UCSD-AML1 (cell line): Measurements from ENCODE around the gene IQCE.
"Not testable (repeated sequence)": the region's sequence is repeated elsewhere in the genome, so short reads cannot be mapped to it uniquely, and the experiment has no call there.

Experiments
- DNase-seq: peaks from one replicate; lab custom pipeline; 2025; ENCODE audit not compliant: unreplicated experiment; lab: John Stamatoyannopoulos, UW

Gene IQCE

DNA sequence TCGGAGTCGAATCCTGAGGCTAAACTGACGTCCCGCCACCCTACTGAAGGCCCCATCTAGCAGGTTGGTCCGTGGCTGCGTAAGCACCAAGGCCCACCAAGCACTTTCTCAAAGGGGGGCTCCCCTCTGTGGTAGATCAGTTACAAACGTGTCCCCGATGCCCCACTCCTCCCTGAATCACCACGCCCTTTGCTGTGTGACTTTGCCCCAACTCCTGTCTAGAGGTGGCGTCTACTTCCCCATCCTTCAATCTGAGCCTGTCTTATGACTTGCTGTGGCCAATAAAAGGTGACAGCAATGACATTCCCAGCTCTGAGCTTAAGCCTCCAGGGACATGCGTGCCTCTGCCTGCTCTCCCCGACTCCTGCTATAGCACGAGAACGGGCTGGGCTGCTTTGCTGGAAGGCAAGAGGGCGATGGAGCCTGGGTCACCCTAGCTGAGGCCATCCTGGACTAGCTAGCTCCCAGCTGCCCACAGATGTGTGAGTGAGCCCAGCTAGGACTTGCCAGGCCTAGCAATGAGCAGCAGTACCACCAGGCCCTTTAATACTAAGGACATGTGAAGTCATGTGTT lies 26.5 kb upstream of the IQCE start:
- DNase-seq: not testable (repeated sequence)

DNA sequence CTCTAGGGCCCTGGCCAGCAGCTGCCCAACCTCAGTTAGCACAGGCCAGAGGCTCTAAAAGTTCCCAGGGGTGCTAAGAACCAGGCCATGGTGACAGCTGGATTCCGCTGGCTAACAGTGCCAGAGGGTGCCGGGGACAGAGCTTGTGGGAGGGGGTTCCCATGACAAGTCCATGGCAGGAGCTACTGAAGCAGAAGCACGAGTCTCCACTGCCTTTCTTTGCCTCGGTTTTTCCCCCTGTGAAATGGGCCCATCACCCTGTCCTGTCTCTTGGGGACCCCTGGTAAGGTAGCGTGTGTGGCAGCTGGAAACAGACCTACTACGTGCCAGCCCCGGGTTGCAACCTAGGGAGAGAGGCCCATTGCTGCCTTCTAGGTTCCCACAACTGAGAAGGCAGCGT lies 26.0 kb upstream of the IQCE start:
- DNase-seq: not testable (repeated sequence)

DNA sequence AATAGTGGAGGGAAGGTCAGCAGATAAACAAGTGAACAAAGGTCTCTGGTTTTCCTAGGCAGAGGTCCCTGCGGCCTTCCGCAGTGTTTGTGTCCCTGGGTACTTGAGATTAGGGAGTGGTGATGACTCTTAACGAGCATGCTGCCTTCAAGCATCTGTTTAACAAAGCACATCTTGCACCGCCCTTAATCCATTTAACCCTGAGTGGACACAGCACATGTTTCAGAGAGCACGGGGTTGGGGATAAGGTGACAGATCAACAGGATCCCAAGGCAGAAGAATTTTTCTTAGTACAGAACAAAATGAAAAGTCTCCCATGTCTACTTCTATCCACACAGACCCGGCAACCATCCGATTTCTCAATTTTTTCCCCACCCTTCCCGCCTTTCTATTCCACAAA lies 25.2 kb upstream of the IQCE start:
- not testable (repeated sequence) for DNase-seq

DNA sequence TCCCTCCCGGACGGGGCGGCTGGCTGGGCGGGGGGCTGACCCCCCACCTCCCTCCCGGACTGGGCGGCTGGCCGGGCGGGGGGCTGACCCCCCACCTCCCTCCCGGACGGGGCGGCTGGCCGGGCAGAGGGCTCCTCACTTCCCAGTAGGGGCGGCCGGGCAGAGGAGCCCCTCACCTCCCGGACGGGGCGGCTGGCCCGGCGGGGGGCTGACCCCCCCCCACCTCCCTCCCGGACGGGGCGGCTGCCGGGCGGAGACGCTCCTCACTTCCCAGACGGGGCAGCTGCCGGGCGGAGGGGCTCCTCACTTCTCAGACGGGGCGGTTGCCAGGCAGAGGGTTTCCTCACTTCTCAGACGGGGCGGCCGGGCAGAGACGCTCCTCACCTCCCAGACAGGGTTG lies 24.6 kb upstream of the IQCE start:
- DNase-seq: not testable (repeated sequence)

DNA sequence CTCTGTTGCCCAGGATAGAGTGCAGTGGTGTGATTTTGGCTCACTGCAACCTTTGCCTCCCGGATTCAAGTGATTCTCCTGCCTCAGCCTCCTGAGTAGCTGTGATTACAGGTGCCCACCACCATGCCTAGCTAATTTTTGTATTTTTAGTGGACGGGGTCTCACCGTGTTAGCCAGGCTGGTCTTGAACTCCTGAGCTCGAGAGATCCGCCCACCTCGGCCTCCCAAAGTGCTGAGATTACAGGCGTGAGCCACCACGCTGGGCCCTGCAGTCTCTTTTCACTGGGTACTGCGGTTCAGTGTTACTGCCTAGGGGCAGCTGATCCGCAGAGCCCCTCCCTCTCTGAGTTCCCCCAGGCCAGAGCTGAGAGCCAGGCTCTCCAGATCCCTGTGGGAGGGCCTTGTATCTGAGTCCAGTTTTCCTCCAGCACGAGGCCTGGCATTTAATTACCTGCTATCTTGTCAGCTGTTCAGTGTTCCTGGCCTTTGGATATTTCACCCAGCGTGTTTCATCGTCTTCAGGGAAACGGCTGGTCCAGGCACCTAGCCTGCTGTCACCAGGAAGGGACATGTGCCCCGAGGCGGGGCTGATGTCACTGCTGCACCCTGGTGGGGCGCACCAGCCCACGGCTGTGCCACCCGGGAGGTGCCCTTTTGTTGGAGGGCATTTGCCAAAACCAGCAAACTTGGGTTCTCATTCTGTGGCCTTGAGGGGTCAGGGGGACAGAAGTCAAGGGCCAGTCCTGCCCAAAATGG lies 22.7 kb upstream of the IQCE start:
- DNase-seq: not testable (repeated sequence)

DNA sequence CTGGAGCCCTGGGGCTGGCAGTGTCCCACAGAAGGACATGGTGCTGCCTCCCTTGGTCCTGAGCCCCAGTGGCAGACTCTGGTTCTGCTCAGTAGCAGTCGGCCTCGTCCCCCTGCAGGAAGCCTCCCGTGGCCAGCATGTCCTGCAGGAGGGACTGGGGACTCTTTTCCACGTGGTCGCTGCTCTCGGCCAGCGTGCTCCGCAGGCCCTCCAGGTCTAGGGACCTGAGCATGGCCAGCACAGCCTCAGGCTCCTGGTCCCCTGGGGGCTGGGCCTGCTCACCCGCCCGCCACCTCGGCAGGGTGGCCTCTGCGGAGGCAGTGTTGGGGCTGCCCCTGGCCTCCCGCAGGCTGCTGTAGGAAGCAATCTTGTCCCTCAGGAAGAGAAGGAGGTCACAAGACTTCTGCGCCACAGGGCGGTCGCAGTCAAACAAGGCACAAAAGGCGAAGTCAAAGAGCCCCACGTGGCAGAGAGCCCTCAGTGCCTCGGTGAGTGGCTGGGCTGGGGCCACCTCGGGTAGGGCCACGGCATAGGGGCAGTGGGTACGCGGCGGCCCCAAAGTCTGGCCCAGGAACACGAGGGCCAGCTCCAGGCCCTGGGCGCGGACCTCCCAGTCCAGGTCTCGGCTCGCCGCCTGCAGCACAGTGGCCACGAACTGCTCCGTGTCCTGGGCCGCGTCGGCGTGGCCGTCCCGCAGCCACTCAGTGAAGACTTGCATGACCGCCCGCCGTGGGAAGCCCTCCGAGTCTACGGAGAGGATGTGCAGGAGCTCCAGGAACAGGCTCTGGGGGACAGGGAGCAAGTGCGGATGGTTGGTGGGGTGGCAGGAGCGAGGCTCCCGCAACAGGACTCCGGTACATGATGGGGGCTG lies 20.6 kb upstream of the IQCE start:
- DNase-seq: no peak

DNA sequence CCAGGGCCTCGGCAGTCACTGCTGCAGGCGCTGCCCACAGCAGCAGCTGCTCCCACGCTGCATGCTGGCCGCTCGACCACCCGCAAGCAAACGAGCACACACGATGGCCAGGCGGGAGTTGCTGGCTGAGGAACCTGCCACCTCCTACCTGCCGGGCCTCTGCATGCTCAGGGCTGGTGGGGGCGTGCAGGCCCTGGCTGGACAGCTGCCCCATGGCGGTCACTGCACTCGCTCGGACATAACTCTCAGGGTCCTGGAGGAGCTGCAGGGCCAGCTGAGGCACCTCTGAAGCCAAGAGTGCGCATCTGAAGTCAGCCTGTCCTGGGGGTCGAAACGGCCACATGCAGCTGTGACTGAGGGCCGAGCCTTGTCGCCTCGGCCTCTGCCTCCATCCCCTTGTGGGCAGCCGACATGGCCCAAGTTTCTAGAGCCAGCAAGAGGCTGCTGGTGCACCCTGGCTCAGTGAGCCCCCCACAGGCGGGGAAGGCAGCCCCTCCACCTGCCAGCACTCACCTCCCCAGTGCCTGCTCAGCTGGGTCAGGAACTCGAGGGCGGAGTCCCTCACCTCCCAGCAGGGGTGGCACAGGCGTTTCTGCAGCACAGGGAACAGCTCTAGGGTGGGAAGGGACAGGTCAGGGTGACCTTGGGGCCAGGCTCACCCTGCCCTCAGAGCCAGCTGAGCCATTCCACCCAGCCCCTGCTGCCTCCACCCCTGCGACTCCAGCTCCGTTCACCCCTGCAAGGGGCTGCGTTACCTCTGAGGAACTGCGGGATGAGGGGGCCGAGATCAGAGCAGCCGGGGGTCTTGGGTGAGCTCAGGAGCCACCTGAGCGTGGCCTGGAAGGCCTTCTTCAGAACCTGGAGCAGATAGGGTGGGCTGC lies 19.5 kb upstream of the IQCE start:
- DNase-seq: no peak

DNA sequence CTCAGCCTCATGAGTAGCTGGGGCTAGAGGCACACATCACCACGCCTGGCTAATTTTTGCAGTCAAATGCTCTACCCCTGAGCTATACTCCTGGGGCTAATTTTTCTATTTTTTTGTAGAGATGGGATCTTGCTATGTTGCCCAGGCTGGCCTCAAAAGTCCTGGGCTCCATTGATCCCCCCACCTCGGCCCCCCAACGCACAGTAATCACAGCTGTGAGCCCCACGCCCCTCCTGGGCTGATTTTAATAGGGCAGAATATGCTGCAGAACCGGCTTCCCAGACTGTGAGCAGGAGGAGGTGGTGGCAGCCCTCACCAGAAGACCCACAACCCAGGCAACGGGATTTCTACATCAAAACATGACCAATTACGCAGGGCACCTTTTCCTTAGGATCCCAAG lies 18.6 kb upstream of the IQCE start:
- DNase-seq: no peak

DNA sequence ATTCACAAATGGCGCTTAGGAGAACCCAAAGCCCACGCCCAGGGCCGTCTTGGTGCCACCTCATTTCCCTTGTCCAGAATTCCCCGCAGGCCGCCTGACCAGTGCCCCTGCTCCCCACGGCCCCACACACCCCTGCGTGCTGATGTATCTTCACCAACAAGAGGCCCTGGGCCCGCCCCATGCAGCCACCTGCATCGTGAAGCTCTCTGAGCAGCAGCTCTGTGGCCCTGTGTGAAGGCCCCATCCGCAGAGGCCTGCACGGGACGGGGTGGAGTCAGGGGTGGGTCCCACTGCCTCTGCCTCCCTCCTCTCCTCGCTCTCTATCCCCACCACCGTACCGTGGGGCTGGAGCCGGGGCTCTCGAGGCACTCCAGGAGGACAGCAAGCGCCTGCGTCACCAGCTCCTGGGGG lies 18.1 kb upstream of the IQCE start:
- no peak for DNase-seq

DNA sequence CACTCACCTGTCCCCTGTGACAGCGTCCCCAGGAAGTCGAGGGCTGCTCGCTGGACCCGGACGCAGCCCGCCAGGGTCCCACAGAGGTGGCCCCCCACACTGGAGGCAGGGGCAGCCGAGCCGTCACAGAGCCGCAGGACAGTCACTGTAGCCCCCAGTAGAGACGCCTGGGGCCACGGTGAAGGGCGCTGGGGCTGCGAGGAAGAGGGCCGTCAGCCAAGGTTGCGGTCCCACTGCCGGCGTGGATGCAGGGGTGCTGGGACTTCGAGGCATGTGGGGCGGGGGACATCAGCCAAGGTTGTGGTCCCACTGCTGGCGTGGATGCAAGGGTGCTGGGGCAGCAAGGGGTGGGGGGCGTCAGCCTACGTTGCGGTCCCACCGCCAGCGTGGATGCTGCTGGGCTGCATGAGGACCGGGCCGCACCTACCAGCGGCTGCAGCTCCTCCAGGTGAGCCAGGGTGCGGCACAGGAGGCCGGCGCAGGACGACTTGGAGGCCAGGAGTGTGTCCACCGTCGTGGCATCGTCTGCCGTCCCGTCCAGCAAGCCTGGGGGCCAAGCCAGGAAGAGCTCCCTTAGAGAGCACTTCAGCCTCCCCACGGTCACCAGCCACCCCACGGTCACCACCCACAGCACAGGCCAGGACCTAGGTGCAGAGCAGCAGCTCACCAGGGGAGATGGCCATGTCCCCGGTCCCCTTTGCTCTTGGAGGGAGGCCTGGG lies 17.3 kb upstream of the IQCE start:
- no peak for DNase-seq

DNA sequence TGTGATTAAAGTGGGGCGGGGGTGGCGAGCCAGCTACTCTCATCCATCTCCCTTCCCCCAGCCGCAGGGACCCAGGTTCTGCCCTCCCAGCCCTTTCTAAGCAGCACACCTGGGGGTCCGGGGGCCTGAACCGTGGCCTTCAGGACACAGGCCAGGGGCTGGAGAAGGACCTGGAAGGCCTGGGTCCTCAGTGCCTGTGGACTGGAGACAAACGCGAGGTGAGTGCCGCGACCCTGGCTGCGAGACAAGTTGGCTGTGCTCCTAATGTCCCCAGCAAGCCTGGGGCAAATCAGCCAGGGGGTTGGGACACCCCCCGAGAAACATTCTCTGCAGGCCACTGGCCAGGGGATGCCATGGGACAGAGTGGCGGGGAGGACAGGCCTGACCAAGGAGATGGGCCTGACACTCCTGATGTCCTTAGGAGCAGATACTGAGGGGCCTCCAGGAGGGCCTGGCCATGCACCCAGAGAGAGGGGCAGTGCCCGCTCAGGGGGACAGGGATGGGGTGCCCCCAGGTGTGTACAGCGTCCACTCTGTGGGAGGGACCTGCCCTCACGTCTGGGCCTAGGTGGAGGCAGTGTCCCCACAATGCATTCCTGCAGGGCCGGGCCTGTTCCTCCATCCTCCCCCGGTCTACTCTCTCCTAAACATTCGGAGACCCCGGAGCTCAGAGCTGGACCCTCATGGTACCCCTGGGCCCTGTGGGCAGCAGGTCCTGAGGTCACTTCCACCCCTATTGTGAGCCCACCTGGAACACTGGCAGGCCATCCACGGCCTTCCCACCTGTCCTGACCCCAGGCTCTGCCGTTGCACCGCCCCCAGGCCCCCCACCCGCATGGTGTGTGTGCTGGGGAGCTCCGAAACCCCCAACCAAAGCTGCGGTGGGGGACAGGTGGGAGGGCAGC lies 16.5 kb upstream of the IQCE start:
- DNase-seq: no peak

DNA sequence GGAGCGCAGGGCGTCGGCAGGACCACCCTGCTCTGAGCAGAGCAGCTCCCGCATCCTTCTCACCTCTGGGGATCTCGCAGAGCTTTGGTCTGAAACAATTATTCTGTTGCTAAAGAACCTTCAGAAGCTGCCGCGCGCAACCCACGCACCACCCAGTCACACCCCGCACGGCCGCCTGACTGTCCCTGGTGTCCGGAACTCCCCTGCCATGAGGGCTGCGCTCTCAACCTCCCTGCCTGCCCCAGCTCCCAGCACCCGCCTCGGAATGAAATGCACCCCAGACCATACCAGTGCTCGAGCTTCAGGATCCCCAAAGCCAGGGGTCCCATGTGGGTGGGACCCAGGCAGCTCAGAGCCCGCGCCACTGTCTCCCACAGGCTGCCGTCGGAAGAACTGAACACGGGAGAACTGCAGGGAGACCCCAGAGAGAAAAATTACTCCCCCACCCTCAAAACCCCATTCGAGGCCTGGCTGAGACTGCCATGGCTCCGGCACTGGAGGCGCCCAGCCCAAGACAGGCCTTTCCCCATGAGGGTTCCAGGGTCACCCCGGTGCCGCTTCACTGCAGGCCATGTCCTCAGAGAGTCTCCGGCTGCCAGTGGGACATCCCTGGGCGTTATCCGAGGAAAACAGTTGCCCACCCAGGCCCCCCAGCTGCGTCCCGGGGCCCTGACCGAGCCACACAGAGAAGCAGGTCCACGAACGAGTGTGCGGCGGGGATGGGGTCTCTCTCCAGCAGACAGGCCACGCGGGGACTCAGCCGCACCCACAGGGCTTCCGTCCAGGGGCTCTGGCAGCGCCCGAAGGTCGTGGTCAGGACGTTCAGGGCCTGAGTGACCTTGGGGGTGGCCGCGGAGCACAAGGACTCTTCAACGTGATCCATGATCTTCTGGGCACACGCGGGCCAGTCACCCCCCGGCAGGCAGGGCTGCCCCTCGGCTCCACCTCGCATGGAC lies 15.6 kb upstream of the IQCE start:
- no peak for DNase-seq

DNA sequence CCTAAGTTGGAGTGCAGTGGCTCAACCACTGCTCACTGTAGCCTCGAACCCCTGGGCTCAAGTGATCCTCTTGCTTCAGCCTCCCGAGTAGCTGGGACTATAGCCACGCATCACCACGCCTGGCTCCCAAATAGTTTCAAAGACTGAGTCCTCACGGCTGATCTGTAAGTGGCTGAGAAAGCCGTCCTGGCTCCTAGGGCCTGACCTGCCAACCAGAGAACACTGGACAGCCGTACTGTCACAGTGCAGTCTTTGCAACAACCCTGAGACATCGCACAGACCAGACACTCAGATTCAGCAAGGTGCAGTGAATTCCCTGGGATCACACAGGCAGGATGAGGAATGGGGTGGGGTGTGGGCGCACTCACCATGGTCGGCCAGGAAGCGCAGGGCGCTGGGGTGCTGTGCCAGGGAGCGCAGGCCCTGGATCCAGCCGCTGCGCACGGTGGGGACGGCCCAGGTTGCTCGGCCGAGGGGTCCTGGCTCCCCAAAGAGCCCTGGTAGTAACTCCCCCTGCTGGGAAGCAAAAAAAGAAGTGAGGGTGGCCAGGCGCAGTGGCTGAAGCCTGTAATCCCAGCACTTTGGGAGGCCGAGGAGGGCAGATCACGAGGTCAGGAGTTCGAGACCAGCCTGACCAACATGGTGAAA lies 14.1 kb upstream of the IQCE start:
- DNase-seq: no peak

DNA sequence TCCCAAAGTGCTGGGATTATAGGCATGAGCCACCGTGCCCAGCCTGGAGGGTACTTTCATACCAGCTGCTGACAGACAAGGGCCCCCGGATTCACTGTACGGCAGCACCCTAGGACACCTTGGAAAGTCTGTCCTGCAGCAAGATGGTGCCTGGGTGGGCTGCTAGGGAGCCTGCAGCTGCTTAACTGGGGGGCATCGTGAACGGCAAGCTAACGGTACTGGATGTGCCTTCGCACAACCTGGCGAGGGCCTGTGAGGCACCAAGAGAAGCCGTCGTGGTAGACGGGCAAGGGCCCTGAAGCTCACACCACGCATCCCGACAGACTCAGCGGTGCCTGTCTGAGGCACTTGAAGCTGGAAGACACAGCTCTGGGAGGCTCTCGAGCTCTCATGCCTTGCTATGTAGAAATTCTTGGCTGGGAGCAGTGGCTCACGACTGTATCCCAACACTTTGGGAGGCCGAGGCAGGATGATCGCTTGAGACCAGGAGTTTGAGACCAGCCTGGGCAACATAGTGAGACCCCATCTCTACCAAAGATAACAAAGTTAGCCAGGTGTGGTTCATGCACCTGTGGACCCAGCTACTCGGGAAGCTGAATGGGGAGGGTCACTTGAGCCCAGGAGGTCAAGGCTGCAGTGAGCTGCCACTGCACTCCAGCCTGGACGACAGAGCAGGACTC lies 12.9 kb upstream of the IQCE start:
- DNase-seq: no peak

DNA sequence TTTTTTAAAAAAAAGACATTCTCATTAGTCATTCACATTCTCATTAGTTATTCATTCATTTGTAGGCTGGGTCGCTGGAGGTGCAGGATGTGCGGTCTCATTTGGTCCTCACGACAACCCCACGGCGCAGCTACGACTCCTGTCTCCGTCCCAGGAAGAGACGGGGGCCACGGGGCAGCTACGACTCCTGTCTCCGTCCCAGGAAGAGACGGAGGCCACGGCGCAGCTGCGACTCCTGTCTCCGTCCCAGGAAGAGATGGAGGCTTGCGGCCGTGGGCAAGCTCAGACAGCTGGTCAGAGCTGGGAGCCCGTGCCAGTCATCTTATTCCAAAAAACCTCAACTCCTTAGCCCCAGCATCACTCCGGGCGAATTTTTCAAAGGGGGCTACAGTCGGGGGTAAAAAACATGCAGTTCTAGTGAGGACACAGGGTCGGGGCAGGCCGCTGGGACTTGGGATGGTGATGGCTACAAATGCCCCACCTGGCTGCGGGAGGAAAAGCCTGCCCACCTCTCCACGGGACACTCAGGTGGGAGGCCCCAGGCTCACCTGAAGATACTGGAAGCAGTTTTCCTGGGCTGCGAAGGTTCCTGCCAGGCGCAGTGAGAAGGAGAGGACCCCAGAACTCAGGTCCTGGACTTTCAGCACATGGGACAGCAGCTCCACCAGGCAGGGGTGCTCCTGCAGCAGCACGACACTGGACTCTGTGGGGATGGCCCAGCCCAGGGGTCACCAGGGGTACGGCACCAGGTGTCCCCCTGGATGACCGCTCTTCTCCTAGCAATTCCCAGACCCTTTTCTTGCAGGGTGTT lies 11.8 kb upstream of the IQCE start:
- DNase-seq: no peak

DNA sequence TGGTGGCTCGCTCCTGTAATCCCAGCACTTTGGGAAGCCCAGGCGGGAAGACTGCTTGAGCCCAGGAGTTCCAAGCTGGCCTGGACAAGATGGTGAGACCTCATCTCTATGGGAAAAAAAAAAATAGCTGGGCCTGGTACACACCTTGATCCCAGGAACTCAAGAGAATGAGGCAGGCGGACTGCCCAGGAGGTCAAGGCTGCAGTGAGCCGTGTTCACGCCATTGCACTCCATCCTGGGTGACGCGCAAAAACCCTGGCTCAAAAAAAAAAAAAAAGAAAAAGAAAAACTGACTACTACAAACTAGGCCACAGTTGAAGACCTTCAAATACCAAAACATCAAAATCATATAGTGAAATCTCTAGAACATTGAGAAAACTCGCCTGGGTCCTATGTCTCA lies 7.4 kb upstream of the IQCE start:
- DNase-seq: no peak
